PC-3 (cell line): ENCODE results near the gene NUDT4B. TPM values are rescaled to one million over a fixed set of nuclear protein-coding genes. Genes with fewer than 3 reads are reported as not detected.
"Not testable (repeated sequence)": the region's sequence is repeated elsewhere in the genome, so short reads cannot be mapped to it uniquely, and the experiment has no call there.

Experiments
- ATAC-seq: fragments of 200-7000 bp; cut with Tn5 transposase; 2 replicates; pipeline ENCODE4 v1.9.1; 2020; ENCODE audit warnings: mild to moderate bottlenecking, moderate library complexity
- BruUV-seq: library from RNA; stranded (reverse); fragments of 400-500 nt; replicated peaks from 2 replicates; lab custom pipeline; 2021; lab: Mats Ljungman, UMichigan
- CTCF ChIA-PET: fragments of 300-600 bp; sonication (Branson Sonifier 250); formaldehyde crosslinking; loops from one replicate; lab custom pipeline; 2022; ENCODE audit warnings: antibody characterized with exemption; lab: Charles Lee
- POLR2A ChIA-PET: fragments of 300-600 bp; sonication (Branson Sonifier 250); formaldehyde crosslinking; loops from one replicate; lab custom pipeline; 2022; ENCODE audit warnings: antibody characterized with exemption; ENCODE audit not compliant: unreplicated experiment; lab: Charles Lee
- DNase-seq: peaks from one replicate; pipeline ENCODE4 v3.0.0-alpha.2; 2015
- H2AFZ ChIP-seq: fragments of 300-600 bp; sonication (generic); 2 replicates; pipeline ENCODE4 v1.6.0; 2016; ENCODE audit warnings: antibody characterized with exemption, low read length
- H3F3A ChIP-seq: fragments of 300-600 bp; sonication (generic); one replicate; pipeline ENCODE4 v1.6.0; 2017; ENCODE audit warnings: antibody characterized with exemption, low read length, control low read depth, mild to moderate bottlenecking; ENCODE audit not compliant: unreplicated experiment
- H3K27ac ChIP-seq: fragments of 300-600 bp; sonication (generic); 2 replicates; pipeline ENCODE4 v1.5.1; 2016; ENCODE audit warnings: mild to moderate bottlenecking, low read length
- H3K27me3 ChIP-seq: fragments of 300-600 bp; sonication (generic); 2 replicates; pipeline ENCODE4 v1.6.1; 2016; ENCODE audit warnings: low read length, mixed read lengths
- H3K36me3 ChIP-seq: fragments of 300-600 bp; sonication (generic); 2 replicates; pipeline ENCODE4 v1.6.1; 2016; ENCODE audit warnings: low read depth, mixed run types, low read length, mixed read lengths
- H3K4me1 ChIP-seq: fragments of 300-600 bp; sonication (generic); 2 replicates; pipeline ENCODE4 v1.5.1; 2016; ENCODE audit warnings: low read length; ENCODE audit not compliant: insufficient read depth
- H3K4me2 ChIP-seq: fragments of 300-600 bp; sonication (generic); 2 replicates; pipeline ENCODE4 v1.6.0; 2016; ENCODE audit warnings: low read length
- H3K4me3 ChIP-seq: fragments of 300-600 bp; sonication (generic); 2 replicates; pipeline ENCODE4 v1.5.1; 2016; ENCODE audit warnings: mild to moderate bottlenecking, low read length, mixed read lengths
- H3K79me2 ChIP-seq: fragments of 300-600 bp; sonication (generic); 2 replicates; pipeline ENCODE4 v1.6.1; 2017; ENCODE audit warnings: low read length, mixed read lengths
- H3K9ac ChIP-seq: fragments of 300-600 bp; sonication (generic); 2 replicates; pipeline ENCODE4 v1.6.0; 2016; ENCODE audit warnings: mild to moderate bottlenecking, low read length
- H3K9me2 ChIP-seq: fragments of 300-600 bp; sonication (generic); replicated peaks from 2 replicates; pipeline ENCODE4 v1.6.1; 2016; ENCODE audit warnings: mixed run types, low read length, mixed read lengths
- H3K9me3 ChIP-seq: fragments of 300-600 bp; sonication (generic); 2 replicates; pipeline ENCODE4 v1.6.1; 2016; ENCODE audit warnings: low read length, mixed read lengths
- H4K20me1 ChIP-seq: fragments of 300-600 bp; sonication (generic); 2 replicates; pipeline ENCODE4 v1.6.1; 2016; ENCODE audit warnings: low read length, mixed read lengths
- intact Hi-C: fragments of 100-400 bp; cut with micrococcal nuclease; formaldehyde crosslinking; loops from 2 replicates; pipeline ENCODE4 v1.9.0; 2023
- total RNA-seq: library from RNA; depleted of rRNA; stranded (reverse); fragments of >200 nt; gene quantifications from 2 replicates; pipeline ENCODE4 v1.2.3, GENCODE V29; 2014

The NUDT4B gene
- total RNA-seq, 1 experiment from 2014 or later = 18.0 TPM

GRCh38 chr1:148734311-148734662 lies 14.3 kb upstream of the NUDT4B start:
- BruUV-seq, POLR2A ChIA-PET, H3K9me2 ChIP-seq, H3K4me3 ChIP-seq, CTCF ChIA-PET, H3K36me3 ChIP-seq, DNase-seq, H3K9me3 ChIP-seq, H3F3A ChIP-seq, intact Hi-C loops, H2AFZ ChIP-seq, ATAC-seq, H4K20me1 ChIP-seq, H3K79me2 ChIP-seq, H3K9ac ChIP-seq, H3K27me3 ChIP-seq, H3K27ac ChIP-seq, H3K4me1 ChIP-seq, H3K4me2 ChIP-seq: not testable (repeated sequence)

- intact Hi-C loops, BruUV-seq: not testable (repeated sequence)
Measured at GRCh38 chr1:148735538-148735937, 13.0 kb upstream of the NUDT4B start.

GRCh38 chr1:148738667-148739066 lies 9.9 kb upstream of the NUDT4B start:
- H3K79me2 ChIP-seq, H3K9me2 ChIP-seq, CTCF ChIA-PET, BruUV-seq, H3F3A ChIP-seq, DNase-seq, ATAC-seq, intact Hi-C loops, H3K9me3 ChIP-seq, H3K27me3 ChIP-seq, H3K4me1 ChIP-seq, H3K4me2 ChIP-seq, H3K9ac ChIP-seq, H3K36me3 ChIP-seq, H2AFZ ChIP-seq, H4K20me1 ChIP-seq, POLR2A ChIA-PET, H3K27ac ChIP-seq, H3K4me3 ChIP-seq: not testable (repeated sequence)

More at GRCh38 chr1:148735538-148735937, 13.0 kb upstream of the NUDT4B start:
- ATAC-seq = peak; percentile 90
- CTCF ChIA-PET, H4K20me1 ChIP-seq, H3F3A ChIP-seq, H3K4me3 ChIP-seq, H3K79me2 ChIP-seq, POLR2A ChIA-PET, H3K27ac ChIP-seq, H2AFZ ChIP-seq, H3K9ac ChIP-seq, H3K9me2 ChIP-seq, H3K9me3 ChIP-seq, H3K27me3 ChIP-seq, H3K4me1 ChIP-seq, H3K36me3 ChIP-seq, DNase-seq, H3K4me2 ChIP-seq: not testable (repeated sequence)

GRCh38 chr1:148743200-148743599 lies 5.4 kb upstream of the NUDT4B start:
- H3K27ac ChIP-seq, CTCF ChIA-PET, POLR2A ChIA-PET, H4K20me1 ChIP-seq, H3K9ac ChIP-seq, ATAC-seq, H3K9me3 ChIP-seq, H3K79me2 ChIP-seq, H2AFZ ChIP-seq, H3F3A ChIP-seq, H3K36me3 ChIP-seq, H3K4me3 ChIP-seq, H3K4me1 ChIP-seq, H3K27me3 ChIP-seq, DNase-seq, BruUV-seq, H3K9me2 ChIP-seq, intact Hi-C loops, H3K4me2 ChIP-seq: not testable (repeated sequence)

- not testable (repeated sequence) for H3K9ac ChIP-seq, H3K4me2 ChIP-seq
Measured at GRCh38 chr1:148743726-148744720, 4.6 kb upstream of the NUDT4B start.

GRCh38 chr1:148749335-148749681 lies 734 bp downstream of the NUDT4B start:
- H3K4me1 ChIP-seq, DNase-seq, intact Hi-C loops, H3K9ac ChIP-seq, CTCF ChIA-PET, POLR2A ChIA-PET, H2AFZ ChIP-seq, H3K4me2 ChIP-seq, H3K9me3 ChIP-seq, H3K9me2 ChIP-seq, H3K36me3 ChIP-seq, H3K27me3 ChIP-seq, H4K20me1 ChIP-seq, H3K27ac ChIP-seq, H3F3A ChIP-seq, H3K79me2 ChIP-seq, H3K4me3 ChIP-seq: not testable (repeated sequence)
- peak; percentile 93 for ATAC-seq
- TSS peak; percentile 67 for BruUV-seq

More at GRCh38 chr1:148743726-148744720, 4.6 kb upstream of the NUDT4B start:
- CTCF ChIA-PET, intact Hi-C loops, H3K9me2 ChIP-seq, H2AFZ ChIP-seq, H3K79me2 ChIP-seq, H3K9me3 ChIP-seq, H3K4me3 ChIP-seq, BruUV-seq, H3K27ac ChIP-seq, H3F3A ChIP-seq, DNase-seq, H3K36me3 ChIP-seq, H4K20me1 ChIP-seq, H3K27me3 ChIP-seq, H3K4me1 ChIP-seq, POLR2A ChIA-PET: not testable (repeated sequence)
- peak; percentile 16 for ATAC-seq
